Activated CD4-positive, alpha-beta T cell treated with anti-CD3 and anti-CD28 coated beads, Interleukin-2, amount 10 ng/mL, durations not matched to agents 7 days and 5 days (primary cell): Measurements from ENCODE around the gene ARL13B. TPM values are rescaled to one million over a fixed set of nuclear protein-coding genes. Genes with fewer than 3 reads are reported as not detected.

Experiments
- CTCF ChIA-PET: fragments of 350-600 bp; sonication (Branson Sonifier 250); formaldehyde crosslinking; loops from one replicate; lab custom pipeline; 2021; ENCODE audit warnings: antibody characterized with exemption; lab: Charles Lee
- POLR2A ChIA-PET: fragments of 350-600 bp; sonication (Branson Sonifier 250); formaldehyde crosslinking; loops from one replicate; lab custom pipeline; 2021; ENCODE audit warnings: antibody characterized with exemption; lab: Charles Lee
- DNase-seq: peaks from one replicate; pipeline ENCODE4 v3.0.0-alpha.2; 2020
- H3K27ac Mint-ChIP-seq: one replicate; pipeline ENCODE4 v1.8.0; 2021; ENCODE audit warnings: mild to moderate bottlenecking, moderate library complexity, mixed read lengths
- H3K27me3 Mint-ChIP-seq: one replicate; pipeline ENCODE4 v1.8.0; 2021; ENCODE audit warnings: mixed read lengths
- H3K36me3 Mint-ChIP-seq: one replicate; pipeline ENCODE4 v1.8.0; 2021; ENCODE audit warnings: low read depth, mixed read lengths
- H3K4me1 Mint-ChIP-seq: one replicate; pipeline ENCODE4 v1.8.0; 2021; ENCODE audit warnings: mixed read lengths
- H3K4me3 Mint-ChIP-seq: one replicate; pipeline ENCODE4 v1.8.0; 2021; ENCODE audit warnings: mild to moderate bottlenecking, moderate library complexity, mixed read lengths
- H3K9me3 Mint-ChIP-seq: one replicate; pipeline ENCODE4 v1.8.0; 2021; ENCODE audit warnings: mixed read lengths
- total RNA-seq, 2 experiments: library from RNA; stranded (reverse); gene quantifications; one replicate each; pipeline ENCODE4 v1.2.3, GENCODE V29; 2021

ARL13B gene
- total RNA-seq, 2 experiments from 2014 or later, result 5.8 to 7.9 TPM

DNA sequence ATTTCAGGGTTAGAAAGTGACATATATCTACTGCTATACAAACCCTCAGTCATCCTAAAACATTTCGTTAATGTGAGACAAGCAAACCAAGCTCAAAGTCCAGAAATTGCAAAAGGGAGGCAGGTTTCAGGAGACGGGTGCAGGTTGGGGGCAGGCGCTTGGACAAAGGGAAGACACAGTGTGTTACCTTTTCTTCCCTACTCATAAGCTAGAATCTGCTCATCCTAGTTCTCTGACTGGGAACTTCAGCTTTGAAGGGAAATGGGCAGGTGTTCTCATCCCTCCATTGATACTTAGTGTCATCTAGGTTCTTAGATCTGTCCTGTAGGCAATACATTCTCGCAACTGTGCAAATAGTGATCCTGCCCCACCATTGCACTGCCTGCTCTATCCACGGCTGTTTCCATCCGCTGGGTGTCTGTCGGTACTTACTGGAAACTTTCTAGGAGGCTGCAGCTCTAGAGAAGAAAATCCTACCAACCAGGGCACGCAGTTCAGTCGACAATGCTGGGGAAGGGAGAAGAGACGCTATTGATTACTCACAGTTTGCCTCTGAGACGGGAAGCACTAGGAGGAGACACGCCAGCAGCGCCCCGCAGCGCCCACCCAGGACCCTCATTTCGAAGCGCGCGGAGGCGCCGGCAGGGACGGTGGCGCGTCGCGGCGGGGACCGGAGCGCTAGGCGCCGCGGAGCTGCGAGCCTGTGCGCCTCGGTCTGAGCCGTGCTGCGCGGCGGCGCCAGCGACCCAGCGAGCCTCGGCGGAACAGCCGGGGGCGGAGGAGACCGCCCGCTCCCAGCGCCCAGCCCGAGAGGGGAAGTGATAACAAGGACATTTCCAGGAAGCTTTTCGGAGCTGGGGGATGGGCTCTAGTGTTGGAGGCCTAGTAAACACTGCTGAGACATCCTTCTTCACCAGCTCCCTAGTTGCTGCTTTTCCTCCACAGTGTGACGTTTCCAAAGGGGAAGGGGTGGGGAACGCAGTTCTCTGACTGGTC, 6.5 kb upstream of the ARL13B start, which contains the start of gene PROS1:
Gene PROS1 (minus strand): TSS at position 766 of the 996 bp plus-strand sequence. CDS start 147 bp downstream, at position 619.
- ChIA-PET CTCF (no interaction called here), POLR2A (no interaction called here)
- H3K4me1 Mint-ChIP-seq, result peaks cover 15% of the 10 kb centered on the region
- no peaks in the 10 kb centered on the region for H3K36me3 Mint-ChIP-seq
- peak within 1 kb of the TSS; percentile 70 for H3K4me3 Mint-ChIP-seq
- H3K27ac Mint-ChIP-seq, result peak within 1 kb of the TSS; percentile 7
- DNase-seq, result peak; percentile 34
- peaks cover 8% of the 10 kb centered on the region for H3K27me3 Mint-ChIP-seq
- no peaks in the 10 kb centered on the region for H3K9me3 Mint-ChIP-seq

DNA sequence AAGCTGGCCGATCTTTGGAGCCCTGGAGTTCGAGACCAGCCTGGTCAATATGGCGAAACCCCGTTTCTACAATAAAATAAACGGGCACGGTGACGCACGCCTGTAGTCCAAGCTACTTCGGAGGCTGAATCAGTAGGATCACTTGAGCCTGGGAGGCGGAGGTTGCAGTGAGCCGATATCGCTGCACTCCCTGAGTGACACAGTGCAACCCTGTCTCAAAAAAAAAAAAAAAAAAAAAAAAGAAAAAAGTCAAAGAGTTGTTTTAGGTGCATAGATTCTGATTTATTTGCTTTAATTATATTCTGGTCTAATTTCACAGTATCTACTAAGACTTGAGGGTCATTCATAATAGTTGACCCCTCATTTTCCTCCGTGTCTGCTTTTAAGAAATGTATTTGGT, 1.7 kb downstream of the ARL13B start:
- H3K36me3 Mint-ChIP-seq, result no peaks in the 10 kb centered on the region
- peaks cover 27% of the 10 kb centered on the region for H3K4me1 Mint-ChIP-seq
- no peak for DNase-seq
- ChIA-PET POLR2A (no interaction called here), CTCF (interaction anchor here (1.0 kb wide), 1 partner anchor 33 kb away, joined by 3 read pairs; no protein-coding TSS in a partner anchor)
- no peak overlapping the region for H3K27ac Mint-ChIP-seq
- H3K9me3 Mint-ChIP-seq, result no peaks in the 10 kb centered on the region
- H3K4me3 Mint-ChIP-seq, result no peak overlapping the region
- no peaks in the 10 kb centered on the region for H3K27me3 Mint-ChIP-seq

DNA sequence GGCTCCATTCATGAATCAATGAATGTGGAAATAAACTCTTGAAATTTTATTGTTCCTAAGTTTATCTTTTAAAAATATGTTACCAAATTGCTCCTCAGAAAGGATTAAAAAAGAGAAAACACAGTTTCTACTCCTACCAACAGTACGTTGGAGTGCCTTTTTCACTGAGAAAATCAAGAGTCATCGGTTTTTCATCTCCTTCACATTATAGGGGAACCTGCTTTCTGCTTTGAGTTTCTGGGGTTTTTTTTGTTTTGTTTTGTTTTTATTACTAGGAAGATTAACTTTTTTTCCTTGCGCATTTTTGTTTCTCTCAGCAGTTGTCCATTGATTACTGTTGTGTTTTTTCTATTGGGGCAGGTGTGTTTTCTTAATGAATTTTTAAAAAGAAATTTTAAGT, 3.5 kb downstream of the ARL13B start:
- Mint-ChIP-seq H3K27me3 (no peaks in the 10 kb centered on the region), H3K9me3 (no peaks in the 10 kb centered on the region), H3K4me1 (peaks cover 24% of the 10 kb centered on the region), H3K27ac (no peak overlapping the region), H3K4me3 (no peak overlapping the region), H3K36me3 (no peaks in the 10 kb centered on the region)
- ChIA-PET CTCF (no interaction called here), POLR2A (no interaction called here)
- DNase-seq, result no peak

DNA sequence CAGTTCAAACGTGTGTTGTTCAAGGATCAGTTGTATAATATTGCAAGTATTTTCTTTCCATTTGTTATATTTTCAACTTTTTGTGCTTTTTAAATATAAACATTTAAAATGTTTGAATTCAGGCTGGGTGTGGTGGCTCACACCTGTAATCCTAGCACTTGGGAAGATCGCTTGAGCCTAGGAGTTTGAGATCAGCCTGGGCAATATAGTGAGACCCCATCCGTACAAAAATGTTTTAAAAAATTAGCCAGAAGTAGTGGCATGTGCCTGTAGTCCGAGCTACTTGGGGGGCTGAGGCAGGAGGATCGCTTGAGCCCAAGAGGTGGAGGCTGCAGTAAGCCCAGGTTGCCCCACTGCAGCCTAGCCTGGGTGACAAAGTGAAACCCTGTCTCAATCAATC, 4.7 kb downstream of the ARL13B start:
- no peak overlapping the region for H3K27ac Mint-ChIP-seq
- no peaks in the 10 kb centered on the region for H3K27me3 Mint-ChIP-seq
- DNase-seq, result no peak
- ChIA-PET POLR2A (no interaction called here), CTCF (interaction anchor here (1.0 kb wide), 1 partner anchor 20 kb away, joined by 3 read pairs; no protein-coding TSS in a partner anchor)
- H3K9me3 Mint-ChIP-seq, result no peaks in the 10 kb centered on the region
- no peak overlapping the region for H3K4me3 Mint-ChIP-seq
- H3K4me1 Mint-ChIP-seq, result peaks cover 19% of the 10 kb centered on the region
- H3K36me3 Mint-ChIP-seq, result no peaks in the 10 kb centered on the region

DNA sequence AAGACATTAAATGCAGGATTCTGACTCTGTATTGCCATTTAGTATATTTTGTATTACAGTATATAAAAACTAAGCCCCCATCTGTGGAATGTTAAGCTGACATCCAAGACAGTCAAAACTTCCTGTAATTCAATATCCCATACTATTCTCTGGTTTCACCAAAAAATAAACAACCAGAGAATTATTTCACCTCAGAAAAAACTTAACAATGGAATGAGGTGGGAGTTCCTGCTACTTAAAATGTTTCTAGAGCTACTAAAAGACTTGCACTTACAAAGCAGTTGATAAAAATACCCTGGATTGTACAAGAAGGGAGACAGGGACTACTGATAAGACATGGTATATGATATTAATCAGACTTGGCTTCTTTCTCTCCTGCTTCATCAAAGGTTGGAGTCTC, 8.3 kb downstream of the ARL13B start:
- H3K27me3 Mint-ChIP-seq, result no peaks in the 10 kb centered on the region
- no peaks in the 10 kb centered on the region for H3K36me3 Mint-ChIP-seq
- no peaks in the 10 kb centered on the region for H3K9me3 Mint-ChIP-seq
- no peaks in the 10 kb centered on the region for H3K4me1 Mint-ChIP-seq
- DNase-seq, result no peak
- H3K4me3 Mint-ChIP-seq, result no peak overlapping the region
- no peak overlapping the region for H3K27ac Mint-ChIP-seq
- ChIA-PET POLR2A (no interaction called here), CTCF (no interaction called here)

DNA sequence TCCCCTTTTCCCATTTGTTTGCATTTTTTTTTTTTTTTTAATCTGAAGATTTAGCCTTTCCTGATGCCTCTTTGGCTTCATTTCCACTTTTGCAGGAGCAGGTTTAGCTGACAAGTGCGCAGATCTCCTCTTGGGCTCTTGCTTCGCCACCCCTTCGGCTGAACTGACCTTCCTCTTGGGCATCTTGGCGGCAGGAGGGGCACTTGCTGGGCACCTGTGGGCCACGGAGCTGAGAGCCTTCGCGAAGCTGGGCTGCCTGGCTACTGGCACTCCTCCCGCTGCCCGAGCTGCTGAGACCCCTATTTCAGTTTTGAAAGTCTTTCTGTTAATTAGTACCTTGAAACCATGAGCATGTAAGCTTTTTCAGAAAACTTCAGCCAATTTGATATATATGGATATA, 8.8 kb downstream of the ARL13B start:
- no peak for DNase-seq
- Mint-ChIP-seq H3K36me3 (no peaks in the 10 kb centered on the region), H3K27ac (peak overlapping the region; percentile 50), H3K9me3 (no peaks in the 10 kb centered on the region), H3K4me3 (no peak overlapping the region), H3K27me3 (no peaks in the 10 kb centered on the region), H3K4me1 (no peaks in the 10 kb centered on the region)
- CTCF ChIA-PET, result no interaction called here
- POLR2A ChIA-PET, result no interaction called here

DNA sequence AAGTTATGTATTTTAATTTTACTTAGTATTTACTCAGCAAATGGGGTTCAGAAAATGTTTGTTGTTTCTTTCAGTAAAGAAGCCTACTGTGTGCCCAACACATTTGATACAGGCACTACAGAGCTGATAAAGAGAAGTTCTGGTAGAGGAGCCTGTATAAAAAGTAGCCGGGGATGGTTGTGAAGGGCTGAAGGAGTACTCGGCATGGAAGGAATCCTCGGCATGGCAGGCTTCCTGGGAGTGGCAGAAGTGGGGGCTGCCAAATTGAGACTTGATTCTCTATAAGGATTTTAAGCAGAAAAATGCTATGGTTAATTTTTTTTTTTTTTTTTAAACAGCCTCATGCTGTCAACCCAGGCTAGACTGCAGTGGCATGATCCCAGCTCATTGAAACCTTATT, 9.3 kb downstream of the ARL13B start:
- Mint-ChIP-seq H3K4me3 (no peak overlapping the region), H3K9me3 (no peaks in the 10 kb centered on the region), H3K4me1 (no peaks in the 10 kb centered on the region), H3K27me3 (no peaks in the 10 kb centered on the region), H3K36me3 (no peaks in the 10 kb centered on the region), H3K27ac (no peak overlapping the region)
- ChIA-PET POLR2A (no interaction called here), CTCF (no interaction called here)
- no peak for DNase-seq

DNA sequence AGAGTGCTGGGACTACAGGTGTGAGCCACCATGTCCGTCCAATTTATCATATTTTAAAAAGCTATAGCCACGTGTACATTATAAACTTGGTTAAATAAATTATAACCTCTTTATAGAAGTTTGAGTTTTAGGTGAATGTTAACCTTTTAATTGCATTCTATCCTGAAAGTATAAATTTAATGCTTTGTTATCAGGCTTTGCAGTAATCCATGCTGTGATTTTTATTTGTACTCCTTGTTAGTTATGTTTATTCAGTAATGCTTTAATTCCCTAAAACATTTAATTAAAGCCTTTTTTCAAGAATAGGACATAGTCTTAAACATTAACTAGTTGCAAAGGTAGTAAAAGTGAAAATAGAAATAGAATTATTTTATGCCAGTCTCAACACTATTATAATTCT, 11.7 kb downstream of the ARL13B start:
- Mint-ChIP-seq H3K27ac (no peak overlapping the region), H3K36me3 (no peaks in the 10 kb centered on the region), H3K4me1 (no peaks in the 10 kb centered on the region), H3K27me3 (no peaks in the 10 kb centered on the region), H3K9me3 (no peaks in the 10 kb centered on the region), H3K4me3 (no peak overlapping the region)
- CTCF ChIA-PET, result no interaction called here
- DNase-seq, result no peak
- POLR2A ChIA-PET, result no interaction called here

DNA sequence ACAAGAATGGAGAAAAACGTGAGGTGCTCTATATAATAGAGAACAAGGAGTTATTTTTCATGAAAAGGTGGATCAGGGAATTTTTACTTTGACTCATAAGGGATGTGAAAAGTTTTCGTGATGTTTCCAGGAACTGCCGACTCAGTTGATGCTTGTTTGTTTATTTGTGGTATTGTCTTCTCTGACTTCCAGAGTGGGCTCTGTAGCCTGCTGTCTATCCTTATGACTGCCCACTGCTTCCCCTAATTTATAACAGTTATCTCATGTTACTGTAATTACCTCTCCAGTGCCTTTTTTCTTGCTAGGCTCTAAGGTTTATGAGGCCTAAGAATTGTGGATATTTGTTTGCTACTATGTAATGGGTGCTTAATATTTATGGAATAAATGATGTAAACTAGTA, 12.3 kb downstream of the ARL13B start:
- Mint-ChIP-seq H3K4me3 (no peak overlapping the region), H3K4me1 (no peaks in the 10 kb centered on the region), H3K9me3 (no peaks in the 10 kb centered on the region), H3K27me3 (no peaks in the 10 kb centered on the region), H3K36me3 (no peaks in the 10 kb centered on the region), H3K27ac (no peak overlapping the region)
- POLR2A ChIA-PET, result no interaction called here
- DNase-seq, result no peak
- CTCF ChIA-PET, result no interaction called here

DNA sequence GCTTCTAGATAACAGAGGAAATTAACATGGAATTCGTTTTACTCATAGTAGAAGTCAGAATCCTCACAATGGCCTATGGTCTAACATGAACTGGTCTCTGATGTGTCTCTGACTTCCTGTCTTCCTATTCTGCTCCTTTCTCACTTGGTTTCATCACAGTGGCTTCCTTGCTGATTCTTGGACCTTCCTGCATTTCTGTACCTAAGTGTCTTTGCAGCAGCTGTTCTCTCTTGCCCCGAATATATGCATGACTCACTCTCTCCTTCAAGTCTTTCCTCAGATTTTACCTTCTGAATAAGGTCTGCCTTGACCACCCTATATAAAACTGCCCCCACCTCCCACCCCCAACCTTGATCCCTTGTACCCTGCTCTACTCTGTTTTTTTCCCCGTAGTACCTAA, 14.1 kb downstream of the ARL13B start:
- POLR2A ChIA-PET, result no interaction called here
- no peak for DNase-seq
- CTCF ChIA-PET, result interaction anchor here (1.0 kb wide), 1 partner anchor 34 kb away, joined by 3 read pairs; the partner anchor contains the start of gene STX19

DNA sequence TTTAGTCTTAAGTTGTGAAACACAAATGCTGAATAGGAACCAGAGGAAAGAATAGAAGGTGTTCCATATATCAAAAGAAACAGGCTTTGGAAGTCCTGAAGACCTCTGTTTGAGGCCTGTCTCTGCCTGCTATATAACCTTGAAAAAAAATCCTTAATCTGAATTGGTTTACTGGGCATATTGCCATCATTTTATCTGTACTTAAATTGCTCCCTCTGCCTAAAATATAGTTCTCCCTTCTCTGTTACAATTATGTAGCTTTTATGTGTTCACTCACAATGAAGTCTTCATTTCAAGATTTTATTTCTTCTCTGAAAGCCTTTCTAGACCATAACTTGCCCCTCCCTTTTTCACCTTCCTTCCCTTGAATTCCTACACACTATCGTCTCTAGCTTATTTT, 21.2 kb downstream of the ARL13B start:
- Mint-ChIP-seq H3K9me3 (no peaks in the 10 kb centered on the region), H3K4me3 (no peak overlapping the region), H3K27me3 (no peaks in the 10 kb centered on the region), H3K4me1 (peaks cover 4% of the 10 kb centered on the region), H3K36me3 (peaks cover 3% of the 10 kb centered on the region), H3K27ac (no peak overlapping the region)
- ChIA-PET CTCF (no interaction called here), POLR2A (no interaction called here)
- DNase-seq, result no peak

More for the DNA sequence above, 14.1 kb downstream of the ARL13B start:
- Mint-ChIP-seq H3K27ac (no peak overlapping the region), H3K4me1 (no peaks in the 10 kb centered on the region), H3K36me3 (peaks cover 3% of the 10 kb centered on the region), H3K4me3 (no peak overlapping the region), H3K27me3 (no peaks in the 10 kb centered on the region), H3K9me3 (no peaks in the 10 kb centered on the region)

DNA sequence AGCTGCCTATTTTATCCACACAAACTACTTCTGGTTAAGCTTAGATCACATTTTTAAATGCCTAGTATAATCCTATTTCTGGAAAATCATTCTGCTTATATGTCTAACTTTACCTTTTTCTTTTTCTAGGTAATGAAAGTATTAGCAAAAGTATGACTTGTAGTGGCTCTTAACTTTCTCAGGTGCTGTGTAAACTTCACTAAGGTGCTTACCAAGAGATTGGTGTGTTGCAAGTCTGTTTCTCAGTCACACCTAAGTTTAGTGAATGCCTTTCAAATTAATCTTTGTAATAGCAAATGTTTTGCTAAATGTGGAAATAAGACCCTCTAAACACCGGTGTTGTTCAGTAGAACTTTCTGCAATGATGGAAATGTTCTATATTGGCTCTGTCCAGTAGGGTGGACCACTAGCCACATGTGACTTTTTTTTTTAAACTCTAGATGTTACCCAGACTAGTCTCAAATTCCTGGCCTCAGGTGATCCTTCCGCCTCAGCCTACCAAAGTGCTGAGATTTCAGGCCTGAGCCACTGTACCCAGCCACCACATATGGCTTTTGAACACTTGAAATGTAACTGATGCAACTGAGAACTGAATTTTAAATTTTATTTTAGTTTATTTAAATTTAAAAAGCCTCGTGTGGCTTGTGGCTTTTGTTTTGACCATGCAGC, 22.0 kb downstream of the ARL13B start:
- DNase-seq, result no peak
- ChIA-PET POLR2A (no interaction called here), CTCF (no interaction called here)
- peaks cover 4% of the 10 kb centered on the region for H3K4me1 Mint-ChIP-seq
- H3K27ac Mint-ChIP-seq, result no peak overlapping the region
- no peaks in the 10 kb centered on the region for H3K27me3 Mint-ChIP-seq
- H3K4me3 Mint-ChIP-seq, result no peak overlapping the region
- peaks cover 5% of the 10 kb centered on the region for H3K36me3 Mint-ChIP-seq
- H3K9me3 Mint-ChIP-seq, result no peaks in the 10 kb centered on the region

DNA sequence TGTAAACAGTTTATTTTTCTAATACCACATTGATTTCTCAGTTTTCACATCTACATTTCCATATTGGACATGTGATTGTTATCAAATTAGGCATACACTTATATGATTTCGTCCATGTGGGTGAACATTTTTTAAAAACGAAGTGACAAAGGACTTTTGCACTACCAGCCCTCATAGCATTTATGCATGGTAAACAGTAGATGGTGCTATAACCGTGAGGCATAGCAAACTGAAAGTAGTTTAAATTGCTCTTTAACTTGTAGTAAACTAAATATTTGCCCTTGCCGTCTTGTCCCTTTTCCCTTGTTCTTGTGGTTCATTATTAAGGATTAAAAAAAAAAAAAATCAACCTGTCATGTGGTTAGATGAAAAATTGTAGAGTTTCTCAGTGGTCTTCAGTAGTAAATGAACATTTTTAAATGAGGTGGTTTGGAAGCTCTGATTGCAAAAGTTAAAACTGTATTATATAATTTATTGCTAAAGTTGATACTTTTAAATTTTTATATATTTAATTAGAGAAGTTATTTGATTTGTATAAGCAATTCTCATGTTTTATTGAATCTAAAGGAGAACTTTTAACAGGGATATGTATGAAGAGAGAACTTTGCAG, 24.5 kb downstream of the ARL13B start:
- Mint-ChIP-seq H3K4me1 (peaks cover 4% of the 10 kb centered on the region), H3K27me3 (no peaks in the 10 kb centered on the region), H3K36me3 (peaks cover 2% of the 10 kb centered on the region), H3K27ac (peak overlapping the region; percentile 38), H3K4me3 (peak overlapping the region; percentile 60), H3K9me3 (no peaks in the 10 kb centered on the region)
- POLR2A ChIA-PET, result no interaction called here
- CTCF ChIA-PET, result interaction anchor here (0.6 to 1.9 kb wide), 7 partner anchors 10 to 63 kb away, joined by 3 read pairs; no protein-coding TSS in a partner anchor
- peak; percentile 41 for DNase-seq
